ENCODE results near the gene CHERP.
A peak's percentile ranks its signal among the peaks of the same experiment; 100 is the strongest.

The CHERP gene

GRCh38 chr19:16542045-16542909, at the start of gene CHERP:
Gene CHERP (minus strand): TSS chr19:16542437. CDS start chr19:16542378, 59 bp downstream.
- Mint-ChIP-seq H3K4me1 (peaks cover 50% of the 10 kb centered on the region), H3K27ac (peak within 1 kb of the TSS; percentile 85), H3K4me3 (peak within 1 kb of the TSS; percentile 84), H3K36me3 (peaks cover 64% of the 10 kb centered on the region), H3K9me3 (no peaks in the 10 kb centered on the region)
- DNase-seq (ENCODE audit: low spot score in 2 of 2) (peak; percentile 88 to 97), ATAC-seq (peak; percentile 88)

- H3K4me1 Mint-ChIP-seq = peaks cover 86% of the 10 kb centered on the region
- H3K36me3 Mint-ChIP-seq = peaks cover 13% of the 10 kb centered on the region
- H3K27ac Mint-ChIP-seq = no peak overlapping the region
- DNase-seq (ENCODE audit: low spot score in 2 of 2) (no peak), ATAC-seq (no peak)
- H3K9me3 Mint-ChIP-seq = no peaks in the 10 kb centered on the region
- H3K4me3 Mint-ChIP-seq = no peak overlapping the region
Measured at GRCh38 chr19:16590876-16591802, 48.9 kb upstream of the CHERP start.

GRCh38 chr19:16589917-16590316, 47.7 kb upstream of the CHERP start:
- ATAC-seq (no peak), DNase-seq (ENCODE audit: low spot score in 2 of 2) (no peak)
- Mint-ChIP-seq H3K27ac (no peak overlapping the region), H3K9me3 (no peaks in the 10 kb centered on the region), H3K36me3 (peaks cover 25% of the 10 kb centered on the region), H3K4me1 (peaks cover 86% of the 10 kb centered on the region), H3K4me3 (peak overlapping the region; percentile 77)

- H3K27ac Mint-ChIP-seq = peak overlapping the region; percentile 90
- ATAC-seq (peak; percentile 38), DNase-seq (ENCODE audit: low spot score in 2 of 2) (peak in 1 of 2 donors; percentile 60)
- H3K4me3 Mint-ChIP-seq = peak overlapping the region; percentile 77
- peaks cover 84% of the 10 kb centered on the region for H3K4me1 Mint-ChIP-seq
- H3K36me3 Mint-ChIP-seq = peaks cover 22% of the 10 kb centered on the region
- no peaks in the 10 kb centered on the region for H3K9me3 Mint-ChIP-seq
Measured at GRCh38 chr19:16588824-16589577, 46.8 kb upstream of the CHERP start.

GRCh38 chr19:16587833-16588823, 45.9 kb upstream of the CHERP start:
- ATAC-seq = peak; percentile 72
- Mint-ChIP-seq H3K36me3 (peaks cover 24% of the 10 kb centered on the region), H3K4me1 (peaks cover 84% of the 10 kb centered on the region), H3K27ac (peak overlapping the region; percentile 90), H3K9me3 (no peaks in the 10 kb centered on the region), H3K4me3 (peak overlapping the region; percentile 77)
- peak in 1 of 2 donors; percentile 79 for DNase-seq (ENCODE audit: low spot score in 2 of 2)

- Mint-ChIP-seq H3K4me1 (peaks cover 85% of the 10 kb centered on the region), H3K27ac (peak overlapping the region; percentile 90), H3K36me3 (peaks cover 24% of the 10 kb centered on the region), H3K9me3 (no peaks in the 10 kb centered on the region), H3K4me3 (peak overlapping the region; percentile 77)
- ATAC-seq (peak; percentile 25), DNase-seq (ENCODE audit: low spot score in 2 of 2) (peak in 1 of 2 donors; percentile 77)
Measured at GRCh38 chr19:16586991-16587832, 45.0 kb upstream of the CHERP start.

GRCh38 chr19:16586477-16586871, 44.2 kb upstream of the CHERP start:
- no peak for DNase-seq (ENCODE audit: low spot score in 2 of 2)
- Mint-ChIP-seq H3K27ac (peak overlapping the region; percentile 90), H3K4me1 (peaks cover 85% of the 10 kb centered on the region), H3K4me3 (peak overlapping the region; percentile 77), H3K9me3 (no peaks in the 10 kb centered on the region), H3K36me3 (peaks cover 30% of the 10 kb centered on the region)
- ATAC-seq = no peak

- H3K4me3 Mint-ChIP-seq = peak overlapping the region; percentile 77
- peaks cover 34% of the 10 kb centered on the region for H3K36me3 Mint-ChIP-seq
- peak overlapping the region; percentile 90 for H3K27ac Mint-ChIP-seq
- DNase-seq (ENCODE audit: low spot score in 2 of 2) (peak in 1 of 2 donors; percentile 76), ATAC-seq (peak; percentile 49)
- peaks cover 89% of the 10 kb centered on the region for H3K4me1 Mint-ChIP-seq
- no peaks in the 10 kb centered on the region for H3K9me3 Mint-ChIP-seq
Measured at GRCh38 chr19:16585808-16586476, 43.7 kb upstream of the CHERP start.

- H3K36me3 Mint-ChIP-seq = peaks cover 41% of the 10 kb centered on the region
- peak in 1 of 2 donors; percentile 65 for DNase-seq (ENCODE audit: low spot score in 2 of 2)
Measured at GRCh38 chr19:16585094-16585801, 43.0 kb upstream of the CHERP start.

GRCh38 chr19:16584248-16585093, 42.2 kb upstream of the CHERP start:
- H3K4me3 Mint-ChIP-seq = peak overlapping the region; percentile 77
- peaks cover 89% of the 10 kb centered on the region for H3K4me1 Mint-ChIP-seq
- H3K27ac Mint-ChIP-seq = peak overlapping the region; percentile 90
- peaks cover 48% of the 10 kb centered on the region for H3K36me3 Mint-ChIP-seq
- H3K9me3 Mint-ChIP-seq = no peaks in the 10 kb centered on the region
- peak; percentile 85 for ATAC-seq
- DNase-seq (ENCODE audit: low spot score in 2 of 2) = peak; percentile 69 to 92

More at GRCh38 chr19:16585094-16585801, 43.0 kb upstream of the CHERP start:
- Mint-ChIP-seq H3K4me1 (peaks cover 89% of the 10 kb centered on the region), H3K4me3 (peak overlapping the region; percentile 77), H3K9me3 (no peaks in the 10 kb centered on the region), H3K27ac (peak overlapping the region; percentile 90)
- no peak for ATAC-seq

- Mint-ChIP-seq H3K9me3 (no peaks in the 10 kb centered on the region), H3K4me3 (peak overlapping the region; percentile 77), H3K4me1 (peaks cover 81% of the 10 kb centered on the region), H3K27ac (peak overlapping the region; percentile 90), H3K36me3 (peaks cover 66% of the 10 kb centered on the region)
- ATAC-seq (no peak), DNase-seq (ENCODE audit: low spot score in 2 of 2) (no peak)
Measured at GRCh38 chr19:16582486-16583261, 40.4 kb upstream of the CHERP start.
